Pancreas (tissue), 10 donors: Measurements from ENCODE around the gene C2orf42. TPM values are rescaled to one million over a fixed set of nuclear protein-coding genes. Genes with fewer than 3 reads are reported as not detected.

ENCODE experiments used
- ATAC-seq, 4 donors: fragments of 200-7000 bp; cut with Tn5 transposase; one replicate each; pipeline versions ENCODE4 v1.8.0 to v1.9.1; 2020; ENCODE audit warnings: mild to moderate bottlenecking in 4 of 4, moderate library complexity in 4 of 4
- DNase-seq, 6 donors: peaks; one replicate each; pipeline ENCODE4 v3.0.0-alpha.2; 2020
- FAIRE-seq: peaks from 2 replicates; lab custom pipeline; 2012; peaks lifted over from hg19 to GRCh38; lab: Jason Lieb, UNC
- H3K27ac ChIP-seq, 4 donors: fragments of 200-600 bp; sonication (generic); 1 replicate in 3 of 4; 2 replicates in 1 of 4; pipeline versions ENCODE4 v1.5.0 to v1.8.0; 2020
- H3K27me3 ChIP-seq, 4 donors: fragments of 200-600 bp; one replicate each; pipeline ENCODE4 v1.8.0; 2021
- H3K36me3 ChIP-seq, 3 donors: fragments of 200-600 bp; sonication (generic) in 1 of 3; one replicate each; pipeline versions ENCODE4 v1.5.0 to v1.8.0; 2020 to 2021
- H3K4me1 ChIP-seq, 3 donors: fragments of 200-600 bp; one replicate each; pipeline ENCODE4 v1.8.0; 2021
- H3K4me3 ChIP-seq, 4 donors: fragments of 200-600 bp; sonication (generic) in 2 of 4; one replicate each; pipeline versions ENCODE4 v1.5.0 to v1.8.0; 2020 to 2021
- H3K9me3 ChIP-seq, 4 donors: fragments of 200-600 bp; one replicate each; pipeline ENCODE4 v1.8.0; 2021
- WGBS, 2 donors: extraction: QIAGEN DNeasy Blood & Tissue Kit; methylation state at CpG; one replicate each; pipeline ENCODE4 v1.1.7; 2013; 5-methylcytosine and 5-hydroxymethylcytosine counted together
- intact Hi-C, 3 donors: fragments of 100-400 bp; cut with DNase I; formaldehyde crosslinking; loops; one replicate each; pipeline versions ENCODE4 v1.11.1 to v1.14.2; 2022
- polyA plus RNA-seq, 2 donors: library from polyadenylated mRNA; stranded (reverse); fragments of 200-250 nt; gene quantifications; one replicate each; pipeline ENCODE4 v1.2.3, GENCODE V29; 2013
- total RNA-seq, 6 donors: library from RNA; stranded (reverse); fragmentation: NEBNext Ultra II Directional in 4 of 6; extraction: Animal tissue kit (Norgen Biotek cat#: 25700) in 4 of 6; gene quantifications; one replicate each; pipeline versions ENCODE4 v1.2.1 to v1.2.4, GENCODE V29; 2021 to 2023
- TF ChIP-seq, protein P1 (sequence below), 4 donors: fragments of 200-600 bp; sonication (generic) in 3 of 4; IDR thresholded peaks; one replicate each; pipeline versions ENCODE4 v1.5.0 to v1.8.0; 2021; ENCODE audit warnings: antibody characterized with exemption in 4 of 4
- donor health status: healthy with polysubstance abuse.
- donor health status: DM: no; HTN: no; CAD: no; lungs with moderate emphysema.
- donor health status: DM: no; HTN: no; CAD: no.
- donor health status: control.
- donor health status: control.
- donor health status: Bipolar disorder and iron deficiency.
- donor health status: DM: yes; HTN: yes; CAD: no.
- donor health status: DM: no; HTN: no; CAD: no.
- donor health status: DM: no; HTN: no; CAD: no.
- donor health status: DM: yes; HTN: yes; CAD: no.

Gene C2orf42
- total and polyA plus RNA-seq, 8 donors: 4.5 to 12.5 (median 7.2) TPM

DNA sequence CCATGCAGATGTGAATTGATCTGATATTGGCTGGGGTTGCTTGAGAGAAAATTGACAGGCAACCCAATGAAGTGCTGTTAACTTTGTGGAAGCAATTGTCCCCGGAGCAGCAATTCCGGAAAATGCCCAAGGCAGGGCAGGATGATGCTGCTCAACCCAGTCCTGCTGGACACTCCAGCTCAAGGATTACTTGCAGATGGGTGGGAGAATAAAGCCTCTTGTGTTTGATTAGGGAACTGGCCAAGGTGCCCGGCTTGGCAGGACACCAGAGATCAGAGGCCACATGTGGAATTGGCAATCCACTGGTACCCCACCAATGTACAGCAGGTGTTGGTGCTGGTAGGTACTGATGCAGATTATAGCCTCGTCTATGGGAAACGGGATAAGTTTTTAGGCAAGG lies 12.3 kb upstream of the C2orf42 start:
- Histone ChIP-seq H3K4me1 (peaks cover 0 to 3% (median 0%) of the 10 kb centered on the region in 3 donors), H3K9me3 (no peaks in the 10 kb centered on the region), H3K27ac (no peak overlapping the region), H3K36me3 (no peaks in the 10 kb centered on the region), H3K4me3 (no peak overlapping the region), H3K27me3 (no peaks in the 10 kb centered on the region)
- DNase-seq (no peak), ATAC-seq (peak in 2 of 4 donors; percentile 44 to 46), FAIRE-seq (no peak)
- WGBS, 2 donors: 43 to 46% methylated on average over 5 of the region's 5 CpGs
- intact Hi-C loops: no loop called here
- TF ChIP-seq, protein P1, sequence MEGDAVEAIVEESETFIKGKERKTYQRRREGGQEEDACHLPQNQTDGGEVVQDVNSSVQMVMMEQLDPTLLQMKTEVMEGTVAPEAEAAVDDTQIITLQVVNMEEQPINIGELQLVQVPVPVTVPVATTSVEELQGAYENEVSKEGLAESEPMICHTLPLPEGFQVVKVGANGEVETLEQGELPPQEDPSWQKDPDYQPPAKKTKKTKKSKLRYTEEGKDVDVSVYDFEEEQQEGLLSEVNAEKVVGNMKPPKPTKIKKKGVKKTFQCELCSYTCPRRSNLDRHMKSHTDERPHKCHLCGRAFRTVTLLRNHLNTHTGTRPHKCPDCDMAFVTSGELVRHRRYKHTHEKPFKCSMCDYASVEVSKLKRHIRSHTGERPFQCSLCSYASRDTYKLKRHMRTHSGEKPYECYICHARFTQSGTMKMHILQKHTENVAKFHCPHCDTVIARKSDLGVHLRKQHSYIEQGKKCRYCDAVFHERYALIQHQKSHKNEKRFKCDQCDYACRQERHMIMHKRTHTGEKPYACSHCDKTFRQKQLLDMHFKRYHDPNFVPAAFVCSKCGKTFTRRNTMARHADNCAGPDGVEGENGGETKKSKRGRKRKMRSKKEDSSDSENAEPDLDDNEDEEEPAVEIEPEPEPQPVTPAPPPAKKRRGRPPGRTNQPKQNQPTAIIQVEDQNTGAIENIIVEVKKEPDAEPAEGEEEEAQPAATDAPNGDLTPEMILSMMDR (IDR thresholded peaks at IDR 0.05): no peak

DNA sequence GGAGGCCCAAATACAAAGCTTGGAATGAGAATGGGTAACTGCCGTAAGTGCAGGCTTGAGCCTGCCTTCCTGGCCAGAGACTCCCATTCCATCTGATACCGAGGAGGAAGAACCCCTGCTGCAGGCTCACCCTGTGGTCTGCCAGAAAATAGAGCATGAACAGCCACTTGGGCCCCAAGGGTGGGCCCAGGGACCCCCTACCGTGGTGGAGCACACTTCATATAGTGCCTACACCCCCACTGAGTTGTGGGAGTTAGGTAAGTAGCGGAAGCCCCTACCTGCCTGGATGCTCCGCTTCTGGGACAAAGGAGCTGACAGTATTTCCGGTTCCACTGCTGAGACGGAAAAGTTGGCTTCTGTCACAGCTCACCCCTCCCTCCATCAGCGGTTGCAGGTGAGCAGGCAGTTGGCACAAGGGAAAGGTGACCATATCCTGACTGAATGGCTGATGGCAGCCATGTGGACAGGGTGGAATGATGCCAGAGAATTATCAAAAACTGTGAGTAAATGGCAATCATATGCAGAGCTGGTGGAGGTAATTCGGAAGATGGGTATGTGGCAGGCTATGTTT lies 11.5 kb upstream of the C2orf42 start:
- Histone ChIP-seq H3K36me3 (no peaks in the 10 kb centered on the region), H3K27ac (no peak overlapping the region), H3K9me3 (no peaks in the 10 kb centered on the region), H3K4me1 (peaks cover 0 to 3% (median 0%) of the 10 kb centered on the region in 3 donors), H3K27me3 (no peaks in the 10 kb centered on the region), H3K4me3 (no peak overlapping the region)
- ATAC-seq: peak; percentile 40 to 69 (median 62)
- TF ChIP-seq, protein P1 (IDR thresholded peaks at IDR 0.05): no peak
- DNase-seq: peak in 1 of 6 donors; percentile 39
- intact Hi-C loops: no loop called here
- 42 to 48% methylated on average over 9 of the region's 9 CpGs for WGBS, 2 donors
- FAIRE-seq: no peak

DNA sequence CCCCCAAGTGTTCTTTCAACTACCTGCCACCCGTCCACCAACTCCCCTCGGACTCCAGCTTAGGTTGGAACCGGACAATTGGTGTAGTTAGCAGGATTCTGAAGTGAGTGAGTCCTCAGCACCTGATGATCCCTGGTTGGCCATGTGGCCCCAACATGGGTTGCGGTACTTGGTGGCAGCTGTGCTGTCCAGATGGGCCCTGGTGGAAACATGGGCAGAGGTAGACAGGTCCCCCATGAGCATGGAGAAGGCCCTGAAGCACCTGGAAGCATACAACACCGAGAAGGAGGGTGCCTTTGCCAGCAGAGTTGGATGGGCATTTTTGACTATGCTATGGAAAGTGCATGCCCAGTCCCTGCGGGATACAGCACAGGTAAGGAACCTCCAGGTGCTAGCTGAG lies 11.0 kb upstream of the C2orf42 start:
- Histone ChIP-seq H3K27me3 (no peaks in the 10 kb centered on the region), H3K27ac (no peak overlapping the region), H3K4me1 (peaks cover 0 to 3% (median 0%) of the 10 kb centered on the region in 3 donors), H3K36me3 (no peaks in the 10 kb centered on the region), H3K4me3 (no peak overlapping the region), H3K9me3 (no peaks in the 10 kb centered on the region)
- ATAC-seq (no peak), FAIRE-seq (no peak), DNase-seq (no peak)
- intact Hi-C loops: no loop called here
- TF ChIP-seq, protein P1 (IDR thresholded peaks at IDR 0.05): no peak
- WGBS, 2 donors: 85 to 93% methylated on average over 6 of the region's 6 CpGs

DNA sequence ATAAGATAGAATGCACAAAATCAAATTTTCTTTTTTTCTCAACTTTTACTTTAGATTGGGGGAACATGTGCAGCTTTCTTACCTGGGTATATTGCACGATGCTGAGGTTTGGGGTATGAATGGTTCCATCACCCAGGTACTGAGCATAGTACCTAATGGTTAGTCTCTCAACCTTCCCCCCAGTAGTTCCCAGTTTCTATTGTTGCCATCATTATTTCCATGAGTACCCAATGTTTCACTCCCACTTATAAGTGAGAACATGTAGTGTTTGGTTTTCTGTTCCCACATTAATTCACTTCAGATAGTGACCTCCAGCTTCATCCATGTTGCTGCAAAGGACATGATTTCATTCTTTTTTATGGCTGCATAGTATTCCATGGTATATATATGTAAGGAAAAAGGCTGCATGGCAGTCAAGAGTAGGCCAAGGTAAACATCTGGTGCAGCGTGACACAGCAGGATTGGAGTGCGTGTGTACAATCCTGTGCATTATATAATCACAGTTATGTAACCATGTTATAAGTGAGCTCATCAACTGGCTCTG lies 10.5 kb upstream of the C2orf42 start:
- ATAC-seq (no peak), FAIRE-seq (no peak), DNase-seq (no peak)
- no peaks in the 10 kb centered on the region for H3K36me3 ChIP-seq
- TF ChIP-seq, protein P1 (IDR thresholded peaks at IDR 0.05): no peak
- no peaks in the 10 kb centered on the region for H3K9me3 ChIP-seq
- H3K27ac ChIP-seq: no peak overlapping the region
- no peak overlapping the region for H3K4me3 ChIP-seq
- H3K27me3 ChIP-seq: no peaks in the 10 kb centered on the region
- intact Hi-C loops: no loop called here
- 79 to 85% methylated on average over 3 of the region's 3 CpGs for WGBS, 2 donors
- H3K4me1 ChIP-seq: peaks cover 0 to 3% (median 0%) of the 10 kb centered on the region in 3 donors

DNA sequence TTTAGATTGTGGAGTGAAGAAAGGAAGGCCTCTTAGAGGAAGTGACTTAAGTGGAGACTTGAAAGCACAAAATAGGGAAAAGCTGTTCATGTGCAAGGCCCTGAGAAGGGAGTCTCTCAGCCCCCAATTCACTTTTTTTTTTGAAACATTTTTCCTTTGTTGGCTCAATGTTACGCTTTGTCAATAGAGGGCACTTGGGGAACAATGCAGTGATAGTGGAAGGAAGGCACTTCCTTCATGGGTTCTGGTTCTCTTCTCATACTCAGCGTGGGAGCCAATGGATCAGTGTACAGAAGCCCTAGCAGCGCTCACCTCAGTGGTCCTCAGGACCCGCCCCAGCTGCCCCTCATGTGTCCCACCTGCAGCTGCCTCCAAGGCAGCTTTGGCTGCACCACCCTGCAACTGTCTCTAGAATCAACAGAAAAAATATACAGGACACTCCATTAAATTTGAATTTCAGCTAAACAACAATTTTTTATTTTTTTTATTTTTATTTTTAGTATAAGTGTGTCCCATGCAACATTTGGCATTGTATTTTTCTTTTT lies 8.6 kb upstream of the C2orf42 start:
- TF ChIP-seq, protein P1 (IDR thresholded peaks at IDR 0.05): no peak
- no peak for ATAC-seq
- Histone ChIP-seq H3K9me3 (no peaks in the 10 kb centered on the region), H3K27me3 (no peaks in the 10 kb centered on the region), H3K36me3 (no peaks in the 10 kb centered on the region), H3K4me3 (no peak overlapping the region), H3K27ac (no peak overlapping the region), H3K4me1 (peaks cover 0 to 3% (median 0%) of the 10 kb centered on the region in 3 donors)
- intact Hi-C loops: no loop called here
- WGBS, 2 donors: 79 to 83% methylated on average over 4 of the region's 4 CpGs
- no peak for FAIRE-seq
- DNase-seq: no peak
